Inflammatory macrophage (primary cell): Measurements from ENCODE around the gene SNX5.

ENCODE experiments used
- DNase-seq, 2 donors: peaks; one replicate each; pipeline ENCODE4 v3.0.0-alpha.2; 2020 to 2022

SNX5 gene

GRCh38 chr20:17992847-17993513 is 24.4 kb upstream of the SNX5 start:
- DNase-seq = no peak

GRCh38 chr20:17992224-17992637 is 23.6 kb upstream of the SNX5 start:
- no peak for DNase-seq

GRCh38 chr20:17990278-17990972 is 21.8 kb upstream of the SNX5 start:
- no peak for DNase-seq

GRCh38 chr20:17987988-17988387 is 19.4 kb upstream of the SNX5 start:
- DNase-seq = no peak

- peak; percentile 18 to 26 for DNase-seq
Measured at GRCh38 chr20:17985388-17986018, 16.9 kb upstream of the SNX5 start.

GRCh38 chr20:17976305-17976704 is 7.7 kb upstream of the SNX5 start:
- no peak for DNase-seq

GRCh38 chr20:17972121-17972520 is 3.5 kb upstream of the SNX5 start:
- no peak for DNase-seq

- no peak for DNase-seq
Measured at GRCh38 chr20:17971300-17972013, 2.9 kb upstream of the SNX5 start.

GRCh38 chr20:17969884-17970409 is 1.4 kb upstream of the SNX5 start:
- DNase-seq = peak; percentile 75 to 93

- peak; percentile 47 to 52 for DNase-seq
Measured at GRCh38 chr20:17969278-17969883, 787 bp upstream of the SNX5 start.

- DNase-seq = peak; percentile 34 to 72
Measured at GRCh38 chr20:17967521-17968365, 851 bp downstream of the SNX5 start.

GRCh38 chr20:17966432-17967310 is 1.9 kb downstream of the SNX5 start:
- peak; percentile 35 to 56 for DNase-seq

- DNase-seq = peak; percentile 51 to 67
Measured at GRCh38 chr20:17965042-17965697, 3.4 kb downstream of the SNX5 start.

GRCh38 chr20:17964632-17965031 is 4.0 kb downstream of the SNX5 start:
- no peak for DNase-seq

GRCh38 chr20:17964073-17964472 is 4.5 kb downstream of the SNX5 start:
- no peak for DNase-seq

- no peak for DNase-seq
Measured at GRCh38 chr20:17963114-17963897, 5.3 kb downstream of the SNX5 start.

GRCh38 chr20:17961587-17961940 is 7.0 kb downstream of the SNX5 start:
- DNase-seq = peak in 1 of 2 donors; percentile 26

- peak; percentile 33 to 61 for DNase-seq
Measured at GRCh38 chr20:17960927-17961586, 7.5 kb downstream of the SNX5 start.
